ENCODE data around the gene PAPLN.

GRCh38 chr14:73236752-73237218, 521 bp upstream of the PAPLN start:
- TF ChIP-seq POLR2A (IDR thresholded peaks at IDR 0.05; ENCODE audit: low read length): no peak
- TF ChIP-seq GATA1 (IDR thresholded peaks at IDR 0.05; ENCODE audit: low read depth, low read length): no peak

All from erythroblast (primary cell).